Esophagus muscularis mucosa (tissue), 4 donors: ENCODE results near the gene NINJ2.

Experiments
- EP300 ChIP-seq: sonication (generic); formaldehyde crosslinking; IDR thresholded peaks from one replicate; pipeline ENCODE4 v1.6.1; 2017; ENCODE audit warnings: antibody characterized with exemption
- POLR2AphosphoS5 ChIP-seq, 2 donors: sonication (generic); formaldehyde crosslinking; IDR thresholded peaks; one replicate each; pipeline ENCODE4 v1.6.1; 2017; ENCODE audit warnings: antibody characterized with exemption in 2 of 2
- TF ChIP-seq, protein P1 (sequence below), 3 experiments: fragments of 200-600 bp in 2 of 3; fragments of 450-650 bp in 1 of 3; sonication (generic) in 2 of 3; IDR thresholded peaks; one replicate each; pipeline ENCODE4 v1.5.1; 2017 to 2019; ENCODE audit warnings: antibody characterized with exemption in 3 of 3, mild to moderate bottlenecking in 2 of 3, moderate library complexity in 1 of 3

- no peak for TF ChIP-seq POLR2AphosphoS5 (IDR thresholded peaks at IDR 0.05)
- TF ChIP-seq EP300, result no peak
- TF ChIP-seq, protein P1, sequence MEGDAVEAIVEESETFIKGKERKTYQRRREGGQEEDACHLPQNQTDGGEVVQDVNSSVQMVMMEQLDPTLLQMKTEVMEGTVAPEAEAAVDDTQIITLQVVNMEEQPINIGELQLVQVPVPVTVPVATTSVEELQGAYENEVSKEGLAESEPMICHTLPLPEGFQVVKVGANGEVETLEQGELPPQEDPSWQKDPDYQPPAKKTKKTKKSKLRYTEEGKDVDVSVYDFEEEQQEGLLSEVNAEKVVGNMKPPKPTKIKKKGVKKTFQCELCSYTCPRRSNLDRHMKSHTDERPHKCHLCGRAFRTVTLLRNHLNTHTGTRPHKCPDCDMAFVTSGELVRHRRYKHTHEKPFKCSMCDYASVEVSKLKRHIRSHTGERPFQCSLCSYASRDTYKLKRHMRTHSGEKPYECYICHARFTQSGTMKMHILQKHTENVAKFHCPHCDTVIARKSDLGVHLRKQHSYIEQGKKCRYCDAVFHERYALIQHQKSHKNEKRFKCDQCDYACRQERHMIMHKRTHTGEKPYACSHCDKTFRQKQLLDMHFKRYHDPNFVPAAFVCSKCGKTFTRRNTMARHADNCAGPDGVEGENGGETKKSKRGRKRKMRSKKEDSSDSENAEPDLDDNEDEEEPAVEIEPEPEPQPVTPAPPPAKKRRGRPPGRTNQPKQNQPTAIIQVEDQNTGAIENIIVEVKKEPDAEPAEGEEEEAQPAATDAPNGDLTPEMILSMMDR (IDR thresholded peaks at IDR 0.05), result no peak
These were observed 109.8 kb downstream of the NINJ2 start for GRCh38 chr12:553216-554000.
